HG03139 (cell line): ENCODE results near the gene SLC43A2.
"Not testable (repeated sequence)": the region's sequence is repeated elsewhere in the genome, so short reads cannot be mapped to it uniquely, and the experiment has no call there.

Experiments used
- ATAC-seq: cut with Tn5 transposase; IDR thresholded peaks from one replicate; pipeline ENCODE4 v1.9.1; 2021; ENCODE audit not compliant: unreplicated experiment

The SLC43A2 gene

DNA sequence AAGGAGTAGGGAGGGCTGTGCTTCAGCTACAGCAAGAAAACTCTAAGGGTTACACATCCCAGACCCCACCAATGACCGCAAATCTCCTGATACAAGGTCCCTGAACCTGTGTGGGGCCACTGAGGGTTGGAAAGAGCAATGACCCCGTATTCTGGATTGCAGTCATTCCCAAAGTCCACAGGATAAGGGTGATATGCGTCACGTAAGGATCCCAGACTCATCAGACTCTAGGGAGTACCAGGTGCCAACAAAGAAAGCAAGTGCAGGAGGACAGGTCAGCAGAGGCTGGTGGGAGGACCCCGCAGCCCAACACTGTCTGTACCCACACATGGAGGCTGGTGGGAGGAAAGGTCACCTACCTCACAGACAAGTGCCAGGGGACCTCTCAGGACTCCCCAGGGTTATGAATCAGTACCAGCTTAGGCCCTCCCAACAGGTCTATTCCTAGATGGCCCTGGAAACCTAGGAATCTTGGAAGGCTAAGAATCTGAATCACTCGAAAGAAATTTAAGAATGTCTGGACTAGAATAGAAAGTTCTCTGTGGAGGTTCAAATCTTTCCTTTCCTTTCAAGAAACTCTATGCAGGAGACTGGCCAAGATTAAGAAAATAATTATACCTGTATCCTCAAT, 82.2 kb downstream of the SLC43A2 start:
- no peak for ATAC-seq

DNA sequence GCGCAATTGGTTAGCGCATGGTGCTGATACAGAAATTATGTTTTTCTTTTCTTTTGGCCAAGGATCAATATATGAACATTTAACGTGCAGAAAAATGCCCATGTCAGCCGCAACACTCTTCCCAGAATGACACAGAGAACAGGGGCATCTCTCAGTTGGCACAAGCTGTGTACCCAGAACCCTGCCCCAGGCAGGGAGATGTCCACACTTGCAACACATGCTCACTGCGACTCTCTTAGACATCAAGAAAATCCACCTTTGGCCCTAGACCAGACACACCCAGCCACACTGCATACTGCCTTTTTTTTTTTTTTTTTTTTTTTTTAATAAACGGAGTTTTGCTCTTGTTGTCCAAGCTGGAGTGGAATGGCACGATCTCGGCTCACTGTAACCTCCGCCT, 83.0 kb downstream of the SLC43A2 start:
- no peak for ATAC-seq

DNA sequence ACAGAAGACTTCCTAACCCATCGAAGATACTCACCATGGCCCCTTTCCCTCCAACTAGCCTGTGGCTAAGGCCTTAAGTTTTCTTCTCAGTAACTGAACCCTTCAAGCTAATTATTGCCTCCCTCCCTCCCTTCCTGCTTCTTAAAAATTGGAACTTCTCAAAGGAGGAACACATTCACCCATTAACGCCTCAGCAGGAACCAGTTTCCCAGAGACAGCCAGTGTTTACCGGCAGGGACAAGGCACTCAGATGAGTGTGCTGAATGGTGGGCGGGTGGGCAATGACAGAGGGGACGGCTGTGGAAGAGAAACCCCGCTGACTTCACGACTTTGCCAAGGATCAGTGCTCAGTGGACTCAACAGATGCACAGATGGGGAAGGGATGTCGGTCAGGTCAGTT, 86.3 kb downstream of the SLC43A2 start:
- no peak for ATAC-seq

DNA sequence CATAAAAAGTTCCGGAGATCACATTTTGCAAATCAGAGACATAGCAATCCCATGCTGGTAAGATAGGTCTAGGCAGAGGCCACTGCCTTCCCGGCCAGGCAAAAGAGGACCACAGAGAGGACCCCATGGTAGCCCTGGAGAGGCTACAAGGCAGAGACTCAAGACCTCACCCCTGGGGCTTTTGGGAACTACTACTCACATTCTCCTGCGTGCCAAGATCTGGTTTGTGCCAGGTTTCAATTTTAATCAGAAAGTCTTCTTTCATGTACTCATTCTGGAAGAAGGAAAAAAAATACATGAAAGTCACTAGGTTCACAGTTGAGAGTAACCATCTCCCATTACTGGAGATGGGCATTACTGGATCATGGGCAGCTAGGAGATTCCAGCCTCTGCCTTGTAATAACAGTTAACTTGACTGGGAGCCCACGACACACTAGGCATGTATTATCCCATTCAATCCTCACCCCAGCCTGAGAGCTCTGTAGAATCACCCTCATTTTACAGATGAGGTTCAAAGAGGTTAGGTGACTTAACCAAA, 87.2 kb downstream of the SLC43A2 start:
- no peak for ATAC-seq

DNA sequence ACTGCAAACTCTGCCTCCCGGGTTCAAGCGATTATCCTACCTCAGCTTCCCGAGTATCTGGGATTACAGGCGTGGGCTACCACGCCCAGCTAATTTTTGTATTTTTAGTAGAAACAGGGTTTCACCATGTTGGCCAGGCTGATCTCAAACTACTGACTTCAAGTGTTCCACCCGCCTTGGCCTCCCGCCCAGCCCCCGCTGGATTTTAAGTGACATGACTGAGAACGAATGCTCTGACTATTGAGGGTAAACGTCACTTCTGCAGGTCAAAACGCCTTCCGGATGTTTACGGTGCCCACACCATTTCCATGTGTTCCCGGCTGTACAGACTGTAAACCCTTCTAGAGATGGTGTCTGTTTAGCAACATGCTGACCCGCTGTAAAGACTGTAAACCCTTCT, 88.8 kb downstream of the SLC43A2 start:
- ATAC-seq: no peak

DNA sequence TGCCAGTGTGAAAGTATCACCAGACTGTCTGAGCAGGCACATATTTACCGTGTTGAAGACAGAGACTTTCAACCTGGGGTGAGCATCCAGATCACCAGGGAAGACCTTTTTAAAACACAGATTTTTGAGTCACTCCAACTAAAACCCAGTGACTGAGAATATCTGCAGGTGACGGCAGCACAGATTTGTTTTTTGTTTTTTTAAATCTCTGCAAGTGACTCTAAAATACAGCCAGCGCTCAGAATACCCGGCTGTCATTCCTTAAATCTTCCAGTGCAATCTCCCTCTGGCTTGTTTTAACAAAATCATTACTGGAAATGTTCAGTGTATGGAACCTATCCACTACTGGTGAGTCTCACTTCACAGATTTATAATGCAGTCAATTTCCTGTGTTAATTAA, 92.9 kb downstream of the SLC43A2 start:
- ATAC-seq: no peak

DNA sequence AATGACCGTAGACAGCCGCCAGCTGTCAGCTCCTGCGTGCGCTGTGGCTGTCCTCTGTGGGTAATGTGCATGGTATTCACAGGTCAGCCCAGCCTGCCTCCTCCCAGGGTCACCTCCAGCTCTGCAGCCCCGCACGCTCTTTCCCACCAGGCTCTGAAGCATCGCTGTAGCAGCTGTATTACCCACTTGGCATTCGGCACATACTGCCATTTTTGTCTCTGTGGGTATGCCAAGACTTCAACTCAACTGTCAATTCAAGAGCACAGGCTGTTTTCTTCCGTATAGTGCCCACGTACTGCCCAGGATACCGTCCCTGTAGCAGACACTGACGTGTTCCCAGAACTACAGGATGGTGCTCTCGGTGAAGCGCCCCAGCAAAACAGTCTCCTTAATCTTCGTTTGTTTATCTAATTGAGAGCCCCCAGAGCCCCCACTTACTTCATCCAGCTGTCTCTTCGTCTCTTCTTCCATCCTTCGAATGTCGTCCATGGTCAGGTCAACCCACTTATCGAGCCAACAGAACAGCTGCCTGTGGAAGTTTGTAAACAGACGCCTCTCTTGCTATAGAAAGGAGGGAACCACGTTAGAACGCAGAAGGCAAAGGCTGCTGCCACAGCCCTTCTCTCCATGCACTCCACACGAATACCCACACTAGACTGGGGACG, 94.8 kb downstream of the SLC43A2 start:
- ATAC-seq: no peak

DNA sequence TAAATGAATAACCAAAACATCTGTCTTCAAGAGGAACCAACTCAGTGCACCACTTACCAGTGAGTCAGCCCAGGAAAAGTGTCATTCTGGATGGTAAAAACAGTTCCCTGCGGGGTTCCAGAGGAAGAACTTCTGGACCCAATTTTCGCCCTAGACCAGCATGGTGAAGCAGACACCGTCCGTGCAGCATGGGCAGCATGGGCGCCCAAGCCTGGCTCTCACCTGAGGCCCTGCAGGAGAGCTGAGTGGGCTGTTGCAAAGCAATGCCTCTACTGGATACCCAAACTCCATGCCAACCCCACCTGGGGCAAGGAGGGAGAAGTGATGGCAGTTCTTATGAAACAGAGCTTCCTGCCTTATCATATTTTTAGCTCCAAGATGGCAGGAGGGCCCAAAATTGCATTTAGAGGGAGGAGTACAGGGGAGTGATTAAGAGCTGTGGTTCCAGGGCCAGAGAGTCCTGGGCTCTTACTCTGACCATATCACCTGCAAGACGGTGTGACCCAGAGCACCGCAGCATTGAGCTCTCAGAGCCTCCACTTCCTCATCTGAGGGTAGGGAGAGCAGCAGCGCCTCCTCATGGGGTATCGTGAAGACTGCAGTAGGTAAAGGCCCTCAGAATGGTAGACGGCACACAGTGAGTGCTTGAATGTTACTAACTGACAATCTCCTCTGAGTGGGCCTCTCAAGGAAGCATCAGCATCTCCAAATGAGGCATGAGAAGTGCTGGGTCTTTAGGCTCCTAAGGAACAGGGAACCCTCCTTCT, 95.6 kb downstream of the SLC43A2 start:
- ATAC-seq: no peak

DNA sequence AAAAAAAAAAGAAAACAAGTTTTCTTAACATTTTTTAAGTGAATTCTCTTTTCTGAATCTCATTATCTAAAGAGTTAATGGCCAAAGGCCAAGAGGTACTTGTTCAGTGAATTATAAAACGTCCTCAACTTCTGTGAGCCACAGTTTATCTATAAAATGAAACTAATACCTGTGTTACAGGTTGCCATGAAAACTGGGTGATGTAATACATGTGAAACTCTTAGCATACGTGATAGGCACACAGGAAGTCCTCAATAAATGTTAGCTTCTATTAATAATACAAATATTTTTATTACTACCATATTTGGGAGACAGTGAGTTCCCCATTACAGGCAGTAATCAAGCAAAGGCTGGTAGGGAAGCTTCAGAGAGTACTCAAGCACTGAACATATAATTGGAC, 98.8 kb downstream of the SLC43A2 start:
- no peak for ATAC-seq

DNA sequence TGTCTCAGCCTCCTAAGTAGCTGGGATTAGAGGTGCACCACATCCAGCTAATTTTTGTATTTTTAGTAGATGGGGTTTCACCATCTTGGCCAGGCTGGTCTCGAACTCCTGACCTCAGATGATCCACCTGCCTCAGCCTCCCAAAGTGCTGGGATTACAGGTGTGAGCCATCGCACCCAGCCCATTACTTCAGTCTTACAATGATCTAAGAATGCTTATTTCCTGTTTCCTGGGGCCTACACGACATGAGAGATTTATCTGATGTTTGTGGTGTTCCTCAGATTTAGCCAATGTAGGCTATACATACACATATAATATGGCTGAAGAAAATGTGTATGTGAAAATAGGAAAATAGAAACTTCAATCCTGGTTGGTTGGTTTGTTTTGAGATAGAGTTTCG, 101.8 kb downstream of the SLC43A2 start:
- ATAC-seq: not testable (repeated sequence)

DNA sequence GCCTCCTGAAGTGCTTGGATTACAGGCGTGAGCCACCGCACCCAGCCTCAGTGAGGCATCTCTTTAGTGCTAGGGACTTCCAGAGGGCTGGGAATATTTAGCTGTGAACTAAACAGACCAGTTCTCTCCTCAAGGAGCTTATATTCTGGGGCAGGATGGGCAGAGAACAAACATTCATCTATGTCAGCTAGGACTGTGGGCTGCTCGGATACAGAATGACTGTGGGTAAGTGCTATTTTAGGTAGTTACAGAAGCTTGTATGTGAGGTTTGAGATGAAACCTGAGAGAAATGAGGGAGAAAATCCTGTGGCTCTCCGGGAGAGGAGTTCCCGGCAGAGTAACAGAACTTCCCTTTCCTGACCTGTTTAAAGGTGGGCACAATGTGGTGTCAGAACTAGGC, 106.0 kb downstream of the SLC43A2 start:
- no peak for ATAC-seq

DNA sequence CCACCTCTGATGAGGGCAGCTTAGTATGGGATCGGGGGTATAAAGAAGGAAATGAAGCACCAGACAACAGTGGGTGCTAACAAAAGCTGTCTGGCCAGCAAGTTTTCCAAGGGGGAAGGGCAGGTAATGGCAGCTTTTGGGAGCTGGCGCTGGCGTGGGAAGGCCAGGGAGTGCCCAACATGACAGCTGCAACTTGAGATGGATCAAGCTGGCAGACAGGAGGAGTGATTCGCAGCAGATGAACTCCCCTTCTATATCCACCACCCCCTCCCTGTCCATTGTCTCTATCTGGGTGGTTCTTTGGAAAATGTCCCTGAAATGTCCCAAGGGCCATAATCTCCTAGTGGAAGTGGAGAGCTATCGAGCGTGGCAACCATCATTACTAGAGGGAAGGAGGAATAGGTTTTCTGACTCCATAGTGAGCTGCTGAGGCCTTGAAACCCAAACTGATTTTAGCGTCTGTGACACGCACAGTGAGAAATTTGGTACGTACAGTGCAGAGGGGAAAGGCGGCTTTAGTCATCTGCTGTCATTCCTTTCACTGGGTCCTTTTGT, 107.5 kb downstream of the SLC43A2 start:
- no peak for ATAC-seq

DNA sequence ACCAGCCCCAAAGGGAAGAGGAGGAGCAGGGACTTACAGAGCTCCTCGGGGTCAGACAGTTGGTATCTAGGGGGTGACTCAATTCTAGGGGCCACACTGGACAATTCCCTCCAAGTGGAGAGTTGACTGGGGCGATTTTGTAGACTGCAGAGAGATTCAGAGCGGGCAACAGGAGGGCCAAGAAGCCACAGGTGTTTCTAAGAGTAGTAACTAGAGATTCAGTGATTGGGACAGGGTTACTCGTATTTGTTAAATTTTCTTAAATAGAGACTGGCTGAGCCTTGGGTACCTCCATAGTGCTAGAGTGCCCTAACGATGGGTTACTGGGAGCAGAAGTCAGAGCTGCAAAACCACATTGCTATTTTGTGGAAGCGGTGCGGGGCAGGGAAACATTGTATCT, 109.0 kb downstream of the SLC43A2 start:
- ATAC-seq: no peak
